Panc1 (cell line): ENCODE measurements around the gene GSX2. TPM values are rescaled to one million over a fixed set of nuclear protein-coding genes. Genes with fewer than 3 reads are reported as not detected.

Experiments
- ATAC-seq: fragments of 200-7000 bp; cut with Tn5 transposase; 2 replicates; pipeline ENCODE4 v1.9.1; 2020; ENCODE audit warnings: mild to moderate bottlenecking, moderate library complexity
- BruUV-seq: library from RNA; stranded (reverse); fragments of 400-500 nt; replicated peaks from 2 replicates; lab custom pipeline; 2021; lab: Mats Ljungman, UMichigan
- CTCF ChIA-PET: fragments of 300-600 bp; sonication (Branson Sonifier 250); formaldehyde crosslinking; loops from one replicate; lab custom pipeline; 2022; ENCODE audit warnings: antibody characterized with exemption; lab: Charles Lee
- POLR2A ChIA-PET: fragments of 300-600 bp; sonication (Branson Sonifier 250); formaldehyde crosslinking; loops from one replicate; lab custom pipeline; 2022; ENCODE audit warnings: antibody characterized with exemption; lab: Charles Lee
- DNase-seq: peaks from one replicate; pipeline ENCODE4 v3.0.0-alpha.2; 2010; ENCODE audit warnings: low read depth, low spot score
- H3K27ac ChIP-seq: 2 replicates; pipeline ENCODE4 v1.5.1; 2011; ENCODE audit warnings: mild to moderate bottlenecking, low read length, inconsistent platforms
- H3K27me3 ChIP-seq: fragments of 200-500 bp; sonication (Bioruptor generic); 2 replicates; pipeline ENCODE4 v1.6.0; 2014; ENCODE audit warnings: low read length, inconsistent platforms; ENCODE audit not compliant: control insufficient read depth, insufficient read depth
- H3K36me3 ChIP-seq: fragments of 200-500 bp; sonication (Bioruptor generic); 2 replicates; pipeline ENCODE4 v1.5.1; 2014; ENCODE audit warnings: inconsistent platforms, mild to moderate bottlenecking, low read length, moderate library complexity; ENCODE audit not compliant: control insufficient read depth, insufficient read depth
- H3K4me1 ChIP-seq: 2 replicates; pipeline ENCODE4 v1.5.1; 2011; ENCODE audit warnings: inconsistent platforms, mild to moderate bottlenecking, low read length, moderate library complexity; ENCODE audit not compliant: control insufficient read depth, insufficient read depth
- H3K4me3 ChIP-seq, 2 experiments: 2 replicates each; pipeline ENCODE4 v1.5.1; 2011 to 2012; ENCODE audit warnings: low read depth in 2 of 2, low read length in 2 of 2, mild to moderate bottlenecking in 2 of 2, inconsistent platforms in 1 of 2, moderate library complexity in 1 of 2
- H3K9me3 ChIP-seq: fragments of 200-500 bp; sonication (Bioruptor generic); 2 replicates; pipeline ENCODE4 v1.5.1; 2014; ENCODE audit warnings: low read depth, mild to moderate bottlenecking, inconsistent platforms, low read length, moderate library complexity; ENCODE audit not compliant: control insufficient read depth, insufficient read depth
- CTCF ChIP-seq: fragments of 450-650 bp; IDR thresholded peaks from 2 replicates; pipeline ENCODE4 v1.5.1; 2017; ENCODE audit warnings: mild to moderate bottlenecking
- POLR2AphosphoS5 ChIP-seq: IDR thresholded peaks from 2 replicates; pipeline ENCODE4 v1.6.1; 2012; ENCODE audit warnings: mild to moderate bottlenecking, low read depth, low read length, moderate library complexity
- REST ChIP-seq, 2 experiments: IDR thresholded peaks; 2 replicates each; pipeline ENCODE4 v1.6.1; 2011 to 2012; ENCODE audit warnings: low read depth in 2 of 2, control low read depth in 1 of 2, low read length in 1 of 2, mild to moderate bottlenecking in 1 of 2, moderate library complexity in 1 of 2; ENCODE audit not compliant: insufficient read depth in 1 of 2
- SIN3A ChIP-seq: IDR thresholded peaks from 2 replicates; pipeline ENCODE4 v1.6.1; 2012; ENCODE audit warnings: low read depth, mild to moderate bottlenecking, low read length, moderate library complexity, borderline replicate concordance; ENCODE audit not compliant: insufficient read depth
- TCF7L2 ChIP-seq: IDR thresholded peaks from 2 replicates; pipeline ENCODE4 v1.6.1; 2011; ENCODE audit warnings: mild to moderate bottlenecking, low read depth, low read length, inconsistent platforms
- in situ Hi-C: cut with HindIII; loops from 2 replicates; pipeline ENCODE4 v1.10.0; 2016; ENCODE audit warnings: low sequenced_read_pairs, low pct_unique_long_range_greater_than_20kb
- intact Hi-C: fragments of 100-400 bp; cut with micrococcal nuclease; formaldehyde crosslinking; loops from one replicate; pipeline ENCODE4 v1.10.0; 2022; ENCODE audit not compliant: unreplicated experiment
- total RNA-seq: library from RNA; stranded (reverse); gene quantifications from one replicate; pipeline ENCODE4 v1.2.1, GENCODE V29; 2021; ENCODE audit not compliant: unreplicated experiment

The GSX2 gene
- total RNA-seq, 1 experiment from 2014 or later: not detected

GRCh38 chr4:54092405-54093323 is 7.3 kb upstream of the GSX2 start:
- CTCF ChIA-PET: no interaction called here
- Histone ChIP-seq H3K27ac (peak overlapping the region; percentile 65), H3K9me3 (no peaks in the 10 kb centered on the region), H3K27me3 (no peaks in the 10 kb centered on the region), H3K4me1 (no peaks in the 10 kb centered on the region), H3K36me3 (no peaks in the 10 kb centered on the region), H3K4me3 (peak overlapping the region; percentile 60 to 79)
- ATAC-seq (no peak), DNase-seq (no peak)
- no TSS peak for BruUV-seq
- POLR2A ChIA-PET: no interaction called here
- TF ChIP-seq POLR2AphosphoS5 (no peak), CTCF (no peak), TCF7L2 (no peak), REST (IDR thresholded peaks at IDR 0.05; ENCODE audit: insufficient read depth in 1 of 2, low read depth in 2 of 2, low read length in 1 of 2) (no peak), SIN3A (no peak)
- intact Hi-C loops (no loop called here), in situ Hi-C loops (no loop called here)

- intact Hi-C loops (no loop called here), in situ Hi-C loops (no loop called here)
- ChIA-PET POLR2A (no interaction called here), CTCF (no interaction called here)
- H3K27me3 ChIP-seq: no peaks in the 10 kb centered on the region
- no peak overlapping the region for H3K4me3 ChIP-seq
- no peaks in the 10 kb centered on the region for H3K4me1 ChIP-seq
- no TSS peak for BruUV-seq
- H3K9me3 ChIP-seq: no peaks in the 10 kb centered on the region
- ATAC-seq (no peak), DNase-seq (no peak)
- H3K27ac ChIP-seq: no peak overlapping the region
- TF ChIP-seq TCF7L2 (no peak), CTCF (no peak), SIN3A (no peak), POLR2AphosphoS5 (no peak), REST (IDR thresholded peaks at IDR 0.05; ENCODE audit: insufficient read depth in 1 of 2, low read depth in 2 of 2, low read length in 1 of 2) (no peak)
- H3K36me3 ChIP-seq: no peaks in the 10 kb centered on the region
Measured at GRCh38 chr4:54093324-54094240, 6.4 kb upstream of the GSX2 start.
